ENCODE results near the gene MCL1.

The MCL1 gene

DNA sequence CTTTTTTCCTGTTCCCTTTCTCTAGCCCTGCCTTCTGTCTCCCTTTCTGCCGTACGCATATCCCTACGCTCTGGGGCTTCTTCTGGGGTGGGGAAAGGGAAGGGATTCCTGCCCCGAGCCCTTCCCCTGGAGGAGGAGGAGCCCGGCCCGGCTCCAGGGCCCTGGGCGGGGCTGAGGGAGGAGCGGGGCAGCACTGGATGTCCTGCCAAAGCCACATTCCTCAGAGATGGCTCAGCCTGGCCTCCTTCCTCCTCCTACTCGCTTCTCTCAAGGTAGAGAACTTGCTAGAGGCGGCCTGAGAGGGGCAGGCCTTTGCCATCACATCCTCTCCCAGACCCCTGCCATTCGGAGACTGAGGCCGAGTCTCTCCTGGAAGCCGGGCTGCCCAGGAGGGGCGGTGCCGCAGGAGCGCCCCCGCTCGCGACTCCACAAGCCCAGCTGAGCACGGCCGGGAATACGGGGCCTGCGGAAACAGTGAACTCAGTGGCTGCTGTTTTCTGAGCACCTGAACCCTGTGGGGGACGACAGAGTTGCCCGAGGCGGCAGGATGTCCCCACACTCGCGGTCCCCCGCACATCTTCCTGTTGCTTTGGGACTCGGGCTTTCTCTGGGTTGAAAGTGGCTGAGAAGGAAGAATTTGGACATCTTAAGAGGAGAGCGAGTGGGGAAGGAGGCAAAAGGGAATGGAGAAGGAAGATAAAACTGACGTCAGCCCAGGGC is 18.0 kb downstream of the MCL1 start (continued):
- TF ChIP-seq ZNF292 (tag by site-specific recombination; IDR thresholded peaks at IDR 0.05; ENCODE audit: borderline replicate concordance, low read depth) (no peak), EGR2 (tag by site-specific recombination; IDR thresholded peaks at IDR 0.05; ENCODE audit: low read depth) (peak; percentile 40), SALL2 (tag by site-specific recombination; IDR thresholded peaks at IDR 0.05; ENCODE audit: borderline replicate concordance) (no peak), ZNF121 (tag by site-specific recombination; IDR thresholded peaks at IDR 0.05) (no peak), ZNF138 (tag by site-specific recombination; IDR thresholded peaks at IDR 0.05; ENCODE audit: borderline replicate concordance) (no peak), ZFP3 (tag by site-specific recombination; IDR thresholded peaks at IDR 0.05; ENCODE audit: low read depth) (no peak), ZNF335 (tag by site-specific recombination; conservative IDR thresholded peaks at IDR 0.05) (peak; percentile 76), YY1 (tag by site-specific recombination; IDR thresholded peaks at IDR 0.05) (no peak), ZBTB17 (tag by site-specific recombination; IDR thresholded peaks at IDR 0.05) (peak; percentile 92), HOXD13 (CRISPR knock-in tag; IDR thresholded peaks at IDR 0.05; ENCODE audit: borderline replicate concordance) (no peak), ZXDB (tag by site-specific recombination; IDR thresholded peaks at IDR 0.05) (peak; percentile 79; the same call in 1 of the 2 replicates), GLI4 (tag by site-specific recombination; IDR thresholded peaks at IDR 0.05) (no peak), ZNF155 (tag by site-specific recombination; IDR thresholded peaks at IDR 0.05) (no peak), GLI2 (tag by site-specific recombination; IDR thresholded peaks at IDR 0.05; ENCODE audit: borderline replicate concordance, low read depth) (no peak), ZNF561 (tag by site-specific recombination; IDR thresholded peaks at IDR 0.05; ENCODE audit: borderline replicate concordance) (peak; percentile 69; the same call in 1 of the 2 replicates), ZFHX2 (tag by site-specific recombination; conservative IDR thresholded peaks at IDR 0.05) (peak; percentile 45; the same call in 1 of the 2 replicates), ZNF548 (tag by site-specific recombination; IDR thresholded peaks at IDR 0.05) (no peak), ZNF16 (tag by site-specific recombination; IDR thresholded peaks at IDR 0.05; ENCODE audit: low read depth) (no peak), ZNF776 (tag by site-specific recombination; IDR thresholded peaks at IDR 0.05; ENCODE audit: borderline replicate concordance) (no peak), ZNF623 (tag by site-specific recombination; IDR thresholded peaks at IDR 0.05) (0 out of 2 replicates have a peak, but pooled peaks have one; percentile 15), ZNF549 (tag by site-specific recombination; IDR thresholded peaks at IDR 0.05) (no peak), ZFP69B (tag by site-specific recombination; IDR thresholded peaks at IDR 0.05) (no peak), ZNF600 (tag by site-specific recombination; IDR thresholded peaks at IDR 0.05) (peak; percentile 89), ZNF133 (tag by site-specific recombination; IDR thresholded peaks at IDR 0.05) (no peak), ZSCAN16 (tag by site-specific recombination; IDR thresholded peaks at IDR 0.05) (peak; percentile 98), ZBTB8A (tag by site-specific recombination; IDR thresholded peaks at IDR 0.05) (peak; percentile 69), ZNF112 (tag by site-specific recombination; IDR thresholded peaks at IDR 0.05) (no peak), SP2 (tag by site-specific recombination; IDR thresholded peaks at IDR 0.05) (peak; percentile 91), ZBTB1 (tag by site-specific recombination; IDR thresholded peaks at IDR 0.05) (no peak)
- TF ChIP-seq, protein P1, sequence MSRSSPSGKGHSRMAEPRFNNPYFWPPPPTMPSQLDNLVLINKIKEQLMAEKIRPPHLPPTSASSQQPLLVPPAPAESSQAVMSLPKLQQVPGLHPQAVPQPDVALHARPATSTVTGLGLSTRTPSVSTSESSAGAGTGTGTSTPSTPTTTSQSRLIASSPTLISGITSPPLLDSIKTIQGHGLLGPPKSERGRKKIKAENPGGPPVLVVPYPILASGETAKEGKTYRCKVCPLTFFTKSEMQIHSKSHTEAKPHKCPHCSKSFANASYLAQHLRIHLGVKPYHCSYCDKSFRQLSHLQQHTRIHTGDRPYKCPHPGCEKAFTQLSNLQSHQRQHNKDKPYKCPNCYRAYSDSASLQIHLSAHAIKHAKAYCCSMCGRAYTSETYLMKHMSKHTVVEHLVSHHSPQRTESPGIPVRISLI (tag by site-specific recombination; IDR thresholded peaks at IDR 0.05), result no peak
- TF ChIP-seq, protein P2, sequence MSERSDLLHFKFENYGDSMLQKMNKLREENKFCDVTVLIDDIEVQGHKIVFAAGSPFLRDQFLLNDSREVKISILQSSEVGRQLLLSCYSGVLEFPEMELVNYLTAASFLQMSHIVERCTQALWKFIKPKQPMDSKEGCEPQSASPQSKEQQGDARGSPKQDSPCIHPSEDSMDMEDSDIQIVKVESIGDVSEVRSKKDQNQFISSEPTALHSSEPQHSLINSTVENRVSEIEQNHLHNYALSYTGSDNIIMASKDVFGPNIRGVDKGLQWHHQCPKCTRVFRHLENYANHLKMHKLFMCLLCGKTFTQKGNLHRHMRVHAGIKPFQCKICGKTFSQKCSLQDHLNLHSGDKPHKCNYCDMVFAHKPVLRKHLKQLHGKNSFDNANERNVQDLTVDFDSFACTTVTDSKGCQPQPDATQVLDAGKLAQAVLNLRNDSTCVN (tag by site-specific recombination; optimal IDR thresholded peaks at IDR 0.05), result peak; percentile 71
- TF ChIP-seq, protein P3, sequence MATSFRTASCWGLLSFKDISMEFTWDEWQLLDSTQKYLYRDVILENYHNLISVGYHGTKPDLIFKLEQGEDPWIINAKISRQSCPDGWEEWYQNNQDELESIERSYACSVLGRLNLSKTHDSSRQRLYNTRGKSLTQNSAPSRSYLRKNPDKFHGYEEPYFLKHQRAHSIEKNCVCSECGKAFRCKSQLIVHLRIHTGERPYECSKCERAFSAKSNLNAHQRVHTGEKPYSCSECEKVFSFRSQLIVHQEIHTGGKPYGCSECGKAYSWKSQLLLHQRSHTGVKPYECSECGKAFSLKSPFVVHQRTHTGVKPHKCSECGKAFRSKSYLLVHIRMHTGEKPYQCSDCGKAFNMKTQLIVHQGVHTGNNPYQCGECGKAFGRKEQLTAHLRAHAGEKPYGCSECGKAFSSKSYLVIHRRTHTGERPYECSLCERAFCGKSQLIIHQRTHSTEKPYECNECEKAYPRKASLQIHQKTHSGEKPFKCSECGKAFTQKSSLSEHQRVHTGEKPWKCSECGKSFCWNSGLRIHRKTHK (tag by site-specific recombination; IDR thresholded peaks at IDR 0.05), result no peak
- TF ChIP-seq, protein P4, sequence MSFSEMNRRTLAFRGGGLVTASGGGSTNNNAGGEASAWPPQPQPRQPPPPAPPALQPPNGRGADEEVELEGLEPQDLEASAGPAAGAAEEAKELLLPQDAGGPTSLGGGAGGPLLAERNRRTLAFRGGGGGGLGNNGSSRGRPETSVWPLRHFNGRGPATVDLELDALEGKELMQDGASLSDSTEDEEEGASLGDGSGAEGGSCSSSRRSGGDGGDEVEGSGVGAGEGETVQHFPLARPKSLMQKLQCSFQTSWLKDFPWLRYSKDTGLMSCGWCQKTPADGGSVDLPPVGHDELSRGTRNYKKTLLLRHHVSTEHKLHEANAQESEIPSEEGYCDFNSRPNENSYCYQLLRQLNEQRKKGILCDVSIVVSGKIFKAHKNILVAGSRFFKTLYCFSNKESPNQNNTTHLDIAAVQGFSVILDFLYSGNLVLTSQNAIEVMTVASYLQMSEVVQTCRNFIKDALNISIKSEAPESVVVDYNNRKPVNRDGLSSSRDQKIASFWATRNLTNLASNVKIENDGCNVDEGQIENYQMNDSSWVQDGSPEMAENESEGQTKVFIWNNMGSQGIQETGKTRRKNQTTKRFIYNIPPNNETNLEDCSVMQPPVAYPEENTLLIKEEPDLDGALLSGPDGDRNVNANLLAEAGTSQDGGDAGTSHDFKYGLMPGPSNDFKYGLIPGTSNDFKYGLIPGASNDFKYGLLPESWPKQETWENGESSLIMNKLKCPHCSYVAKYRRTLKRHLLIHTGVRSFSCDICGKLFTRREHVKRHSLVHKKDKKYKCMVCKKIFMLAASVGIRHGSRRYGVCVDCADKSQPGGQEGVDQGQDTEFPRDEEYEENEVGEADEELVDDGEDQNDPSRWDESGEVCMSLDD (tag by site-specific recombination; IDR thresholded peaks at IDR 0.05), result no peak
- TF ChIP-seq, protein P5, sequence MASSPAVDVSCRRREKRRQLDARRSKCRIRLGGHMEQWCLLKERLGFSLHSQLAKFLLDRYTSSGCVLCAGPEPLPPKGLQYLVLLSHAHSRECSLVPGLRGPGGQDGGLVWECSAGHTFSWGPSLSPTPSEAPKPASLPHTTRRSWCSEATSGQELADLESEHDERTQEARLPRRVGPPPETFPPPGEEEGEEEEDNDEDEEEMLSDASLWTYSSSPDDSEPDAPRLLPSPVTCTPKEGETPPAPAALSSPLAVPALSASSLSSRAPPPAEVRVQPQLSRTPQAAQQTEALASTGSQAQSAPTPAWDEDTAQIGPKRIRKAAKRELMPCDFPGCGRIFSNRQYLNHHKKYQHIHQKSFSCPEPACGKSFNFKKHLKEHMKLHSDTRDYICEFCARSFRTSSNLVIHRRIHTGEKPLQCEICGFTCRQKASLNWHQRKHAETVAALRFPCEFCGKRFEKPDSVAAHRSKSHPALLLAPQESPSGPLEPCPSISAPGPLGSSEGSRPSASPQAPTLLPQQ (tag by site-specific recombination; IDR thresholded peaks at IDR 0.05), result no peak

All from HEK293 (cell line).